Endothelial cell of umbilical vein (primary cell): Measurements from ENCODE around the gene PDK2. TPM values are rescaled to one million over a fixed set of nuclear protein-coding genes. Genes with fewer than 3 reads are reported as not detected.

Experiments
- BruUV-seq: library from RNA; stranded (reverse); fragments of 400-500 nt; replicated peaks from 2 replicates; lab custom pipeline; 2021; lab: Mats Ljungman, UMichigan
- CTCF ChIA-PET: fragments of 300-600, 350-600 bp; sonication (Branson Sonifier 250); formaldehyde crosslinking; loops from one replicate; lab custom pipeline; 2021; ENCODE audit warnings: antibody characterized with exemption, inconsistent platforms; lab: Charles Lee
- POLR2A ChIA-PET: fragments of 300-600, 350-600 bp; sonication (Branson Sonifier 250); formaldehyde crosslinking; loops from one replicate; lab custom pipeline; 2021; ENCODE audit warnings: antibody characterized with exemption, inconsistent platforms; lab: Charles Lee
- DNase-seq: peaks from one replicate; pipeline ENCODE4 v3.0.0-alpha.2; 2011; ENCODE audit warnings: low read depth, low spot score
- FAIRE-seq: peaks from 2 replicates; lab custom pipeline; 2011; peaks lifted over from hg19 to GRCh38; lab: Jason Lieb, UNC
- H2AFZ ChIP-seq: 2 replicates; pipeline ENCODE4 v1.6.0; 2012; ENCODE audit warnings: low read depth, low read length, control low read depth, inconsistent platforms
- H3K27ac ChIP-seq: 2 replicates; pipeline ENCODE4 v1.5.1; 2011; ENCODE audit warnings: low read depth, mild to moderate bottlenecking, control low read depth, low read length, moderate library complexity; ENCODE audit not compliant: insufficient read depth
- H3K27me3 ChIP-seq, 2 experiments: 2 replicates each; pipeline versions ENCODE4 v1.6.0 to v1.6.1; 2011; ENCODE audit warnings: low read length in 2 of 2, mixed read lengths in 1 of 2; ENCODE audit not compliant: control insufficient read depth in 2 of 2, insufficient read depth in 2 of 2
- H3K36me3 ChIP-seq, 2 experiments: 2 replicates in 1 of 2; 3 replicates in 1 of 2; pipeline ENCODE4 v1.5.1; 2011; ENCODE audit warnings: low read length in 2 of 2, mild to moderate bottlenecking in 1 of 2, moderate library complexity in 1 of 2; ENCODE audit not compliant: control insufficient read depth in 2 of 2, insufficient read depth in 2 of 2; ENCODE audit errors: extremely low read depth in 1 of 2
- H3K4me1 ChIP-seq: 3 replicates; pipeline ENCODE4 v1.5.1; 2011; ENCODE audit warnings: mild to moderate bottlenecking, low read length; ENCODE audit not compliant: control insufficient read depth, insufficient read depth; ENCODE audit errors: extremely low read depth
- H3K4me2 ChIP-seq: 2 replicates; pipeline ENCODE4 v1.6.1; 2011; ENCODE audit warnings: low read length, control low read depth, mixed read lengths; ENCODE audit not compliant: insufficient read depth
- H3K4me3 ChIP-seq, 3 experiments: fragments of 200-600 bp in 1 of 3; sonication (generic), shearing (Covaris generic) in 1 of 3; replicated peaks in 1 of 3; 2 replicates each; pipeline ENCODE4 v1.5.1; 2011 to 2016; ENCODE audit warnings: control low read depth in 3 of 3, low read length in 3 of 3, mild to moderate bottlenecking in 2 of 3, inconsistent platforms in 1 of 3, low read depth in 1 of 3, moderate library complexity in 1 of 3; ENCODE audit not compliant: insufficient read depth in 1 of 3
- H3K79me2 ChIP-seq: 2 replicates; pipeline ENCODE4 v1.6.0; 2012; ENCODE audit warnings: low read length, inconsistent platforms; ENCODE audit not compliant: control insufficient read depth, insufficient read depth
- H3K9ac ChIP-seq: replicated peaks from 2 replicates; pipeline ENCODE3; 2011; ENCODE audit warnings: low read length, control low read depth; ENCODE audit not compliant: insufficient read depth; ENCODE audit errors: extremely low read depth
- H3K9me1 ChIP-seq: replicated peaks from 3 replicates; pipeline ENCODE4 v1.6.0; 2011; ENCODE audit warnings: mild to moderate bottlenecking, low read length; ENCODE audit not compliant: control insufficient read depth, insufficient read depth; ENCODE audit errors: extremely low read depth
- H3K9me3 ChIP-seq: replicated peaks from 2 replicates; pipeline ENCODE4 v1.5.1; 2012; ENCODE audit warnings: low read length, inconsistent platforms; ENCODE audit not compliant: control insufficient read depth, insufficient read depth
- H4K20me1 ChIP-seq: replicated peaks from 2 replicates; pipeline ENCODE3; 2011; ENCODE audit warnings: mild to moderate bottlenecking, low read length; ENCODE audit not compliant: control insufficient read depth, insufficient read depth; ENCODE audit errors: extremely low read depth
- CTCF ChIP-seq, 2 donors: IDR thresholded peaks; 1 replicate in 1 of 2; 2 replicates in 1 of 2; pipeline ENCODE4 v1.5.1; 2011; ENCODE audit warnings: low read length in 2 of 2, mild to moderate bottlenecking in 2 of 2, moderate library complexity in 2 of 2, control low read depth in 1 of 2, inconsistent platforms in 1 of 2, low read depth in 1 of 2; ENCODE audit not compliant: insufficient read depth in 1 of 2; ENCODE audit errors: extremely low read depth in 1 of 2
- EZH2 ChIP-seq: IDR thresholded peaks from 2 replicates; pipeline ENCODE4 v1.6.1; 2012; ENCODE audit warnings: borderline replicate concordance, low read depth, mild to moderate bottlenecking, moderate library complexity, low read length, inconsistent platforms; ENCODE audit not compliant: severe bottlenecking
- FOS ChIP-seq: IDR thresholded peaks from 2 replicates; pipeline ENCODE4 v1.6.1; 2011; ENCODE audit warnings: mild to moderate bottlenecking, low read length, moderate library complexity, borderline replicate concordance; ENCODE audit not compliant: insufficient read depth
- GATA2 ChIP-seq: IDR thresholded peaks from 2 replicates; pipeline ENCODE4 v1.7.0; 2011; ENCODE audit warnings: low read depth, mild to moderate bottlenecking, moderate library complexity, mixed read lengths, low read length; ENCODE audit not compliant: insufficient read length, insufficient read depth
- JUN ChIP-seq: IDR thresholded peaks from 2 replicates; pipeline ENCODE4 v1.6.1; 2011; ENCODE audit warnings: borderline replicate concordance, low read depth; ENCODE audit not compliant: insufficient read length, insufficient read depth
- MAX ChIP-seq: IDR thresholded peaks from 2 replicates; pipeline ENCODE4 v1.6.1; 2011; ENCODE audit not compliant: insufficient read depth, insufficient read length
- MYC ChIP-seq: IDR thresholded peaks from one replicate; pipeline ENCODE4 v1.6.1; 2011; ENCODE audit warnings: mild to moderate bottlenecking, low read depth, low read length
- POLR2A ChIP-seq: IDR thresholded peaks from 2 replicates; pipeline ENCODE4 v1.6.1; 2012; ENCODE audit warnings: low read depth, mild to moderate bottlenecking, control low read depth, low read length
- POLR2AphosphoS5 ChIP-seq: IDR thresholded peaks from 2 replicates; pipeline ENCODE4 v1.6.1; 2012; ENCODE audit warnings: low read depth, mild to moderate bottlenecking, control low read depth, low read length, moderate library complexity; ENCODE audit not compliant: insufficient read depth
- dilution Hi-C: fragments of 300-500 bp; cut with MboI; formaldehyde crosslinking; loops from one replicate; pipeline ENCODE4 v1.15.0; 2019; ENCODE audit warnings: low sequenced_read_pairs; ENCODE audit not compliant: extremely low pct_ligation_motif_present
- intact Hi-C: fragments of 100-400 bp; cut with micrococcal nuclease; formaldehyde crosslinking; loops from one replicate; pipeline ENCODE4 v1.10.0; 2022
- polyA plus RNA-seq, 4 experiments: library from polyadenylated mRNA; depleted of rRNA in 3 of 4; stranded (reverse) in 3 of 4; unstranded in 1 of 4; fragments of >200 nt; gene quantifications; 2 replicates each; pipeline versions ENCODE4 v1.2.1 to v1.2.3, GENCODE V29; 2011 to 2012; ENCODE audit warnings: missing spikeins in 1 of 4
- total RNA-seq: library from RNA; stranded (reverse); gene quantifications from 2 replicates; pipeline ENCODE4 v1.2.3, GENCODE V29; 2021

Gene PDK2
- total and polyA plus RNA-seq, 2 donors (not counting 3 experiments of a cell fraction or from before 2014, with no cell fraction given): 21.3 to 114 TPM

GRCh38 chr17:50132104-50132794 is 37.1 kb downstream of the PDK2 start:
- no TSS peak for BruUV-seq
- H3K9ac ChIP-seq: no peak overlapping the region
- no peak overlapping the region for H2AFZ ChIP-seq
- dilution Hi-C loops: no loop called here
- FAIRE-seq: no peak
- CTCF ChIA-PET: interaction anchor here (0.9 to 3.7 kb wide), 11 partner anchors 8 to 66 kb away, joined by 3 to 37 read pairs (median 3); no protein-coding TSS in a partner anchor
- peak; percentile 37 for TF ChIP-seq POLR2A
- TF ChIP-seq FOS: no peak
- TF ChIP-seq MAX: no peak
- TF ChIP-seq POLR2AphosphoS5: peak; percentile 17
- DNase-seq: no peak
- H4K20me1 ChIP-seq: no peaks in the 10 kb centered on the region
- no peaks in the 10 kb centered on the region for H3K9me3 ChIP-seq
- H3K27ac ChIP-seq: no peak overlapping the region
- peaks cover 1 to 28% of the 10 kb centered on the region in 2 experiments for H3K36me3 ChIP-seq
- peaks cover 19% of the 10 kb centered on the region for H3K4me1 ChIP-seq
- H3K9me1 ChIP-seq: no peaks in the 10 kb centered on the region
- POLR2A ChIA-PET: no interaction called here
- no peaks in the 10 kb centered on the region for H3K27me3 ChIP-seq
- no peak overlapping the region for H3K4me2 ChIP-seq
- intact Hi-C loops: no loop called here
- no peak overlapping the region for H3K4me3 ChIP-seq
- H3K79me2 ChIP-seq: no peaks in the 10 kb centered on the region

DNA sequence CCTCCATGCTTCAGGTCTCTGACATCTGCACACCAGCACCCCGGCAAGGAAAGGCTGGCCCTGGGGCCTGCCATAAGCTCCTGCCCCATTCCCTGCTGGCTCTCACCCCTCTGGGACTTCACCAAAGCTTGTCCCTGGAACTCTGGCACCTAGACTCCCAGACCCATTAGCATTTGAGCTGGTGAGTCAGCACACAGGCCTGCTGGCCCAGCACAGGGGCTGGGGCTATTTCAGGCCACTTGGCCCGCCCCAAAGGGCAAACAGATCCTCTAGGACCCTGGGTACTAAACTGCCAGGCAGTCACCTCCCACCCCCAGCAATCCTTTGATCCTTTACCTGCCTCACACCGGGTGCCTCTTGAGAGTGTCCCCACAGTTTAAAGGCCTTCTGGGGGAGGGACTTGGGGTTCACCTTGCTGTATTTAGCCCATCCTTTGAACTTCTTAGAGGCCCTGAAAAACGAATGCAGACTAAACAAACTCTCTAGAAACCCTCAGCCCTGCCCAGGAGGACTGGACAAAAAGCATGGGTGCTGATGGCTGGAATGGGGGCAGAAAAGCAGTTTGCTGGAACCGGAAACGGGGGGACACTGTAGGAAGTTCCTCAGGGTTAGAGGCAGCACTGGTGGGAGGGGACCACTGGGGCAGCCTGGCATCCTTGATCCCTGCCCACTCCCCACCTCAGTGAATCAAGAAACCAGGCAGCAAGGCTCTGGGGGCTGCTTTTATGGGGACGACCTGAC is 38.0 kb downstream of the PDK2 start:
- dilution Hi-C loops (no loop called here), intact Hi-C loops (no loop called here)
- ChIA-PET CTCF (interaction anchor here (1.0 to 3.7 kb wide), 6 partner anchors 13 to 65 kb away, joined by 3 to 37 read pairs (median 3); no protein-coding TSS in a partner anchor), POLR2A (no interaction called here)
- Histone ChIP-seq H3K27me3 (no peaks in the 10 kb centered on the region), H3K9ac (no peak overlapping the region), H3K36me3 (peaks cover 8 to 37% of the 10 kb centered on the region in 2 experiments), H3K4me2 (no peak overlapping the region), H2AFZ (no peak overlapping the region), H3K4me1 (peaks cover 11% of the 10 kb centered on the region), H3K79me2 (no peaks in the 10 kb centered on the region), H3K4me3 (no peak overlapping the region), H4K20me1 (no peaks in the 10 kb centered on the region), H3K27ac (no peak overlapping the region), H3K9me3 (no peaks in the 10 kb centered on the region), H3K9me1 (no peaks in the 10 kb centered on the region)
- TF ChIP-seq GATA2 (no peak), MYC (no peak), POLR2A (no peak), JUN (no peak), FOS (no peak), CTCF (IDR thresholded peaks at IDR 0.05; ENCODE audit: extremely low read depth in 1 of 2, insufficient read depth in 1 of 2, low read depth in 1 of 2, low read length in 2 of 2) (no peak), MAX (no peak), EZH2 (no peak), POLR2AphosphoS5 (no peak)
- no TSS peak for BruUV-seq
- no peak for DNase-seq
- no peak for FAIRE-seq
